Osteocyte (in vitro differentiated cells): Measurements from ENCODE around the gene PPP2R2B. TPM values are rescaled to one million over a fixed set of nuclear protein-coding genes. Genes with fewer than 3 reads are reported as not detected.

ENCODE experiments used
- DNase-seq: peaks from one replicate; pipeline ENCODE4 v3.0.0; 2021; ENCODE audit warnings: mixed read lengths; ENCODE audit not compliant: unreplicated experiment; ENCODE audit errors: extremely low spot score
- H3K27ac Mint-ChIP-seq: one replicate; pipeline ENCODE4 v1.8.0; 2021; ENCODE audit warnings: mild to moderate bottlenecking, mixed read lengths; ENCODE audit not compliant: unreplicated experiment
- H3K27me3 Mint-ChIP-seq: one replicate; pipeline ENCODE4 v1.8.0; 2021; ENCODE audit warnings: mixed read lengths; ENCODE audit not compliant: unreplicated experiment
- H3K36me3 Mint-ChIP-seq: one replicate; pipeline ENCODE4 v1.8.0; 2021; ENCODE audit warnings: mixed read lengths; ENCODE audit not compliant: unreplicated experiment
- H3K4me1 Mint-ChIP-seq: one replicate; pipeline ENCODE4 v1.8.0; 2021; ENCODE audit warnings: mixed read lengths; ENCODE audit not compliant: unreplicated experiment
- H3K4me3 Mint-ChIP-seq: one replicate; pipeline ENCODE4 v1.8.0; 2021; ENCODE audit warnings: mild to moderate bottlenecking, moderate library complexity, mixed read lengths; ENCODE audit not compliant: unreplicated experiment
- H3K9me3 Mint-ChIP-seq: one replicate; pipeline ENCODE4 v1.8.0; 2021; ENCODE audit warnings: mixed read lengths; ENCODE audit not compliant: unreplicated experiment
- total RNA-seq: library from RNA; stranded (reverse); gene quantifications from 2 replicates; pipeline ENCODE4 v1.2.1, GENCODE V29; 2021
- TF ChIP-seq, protein P1 (sequence below): fragments of 200-600 bp; sonication (generic); IDR thresholded peaks from 2 replicates; pipeline ENCODE4 v1.5.0; 2021; ENCODE audit warnings: antibody characterized with exemption, mild to moderate bottlenecking, moderate library complexity

The PPP2R2B gene
- total RNA-seq, 1 donor from 2014 or later = not detected

DNA sequence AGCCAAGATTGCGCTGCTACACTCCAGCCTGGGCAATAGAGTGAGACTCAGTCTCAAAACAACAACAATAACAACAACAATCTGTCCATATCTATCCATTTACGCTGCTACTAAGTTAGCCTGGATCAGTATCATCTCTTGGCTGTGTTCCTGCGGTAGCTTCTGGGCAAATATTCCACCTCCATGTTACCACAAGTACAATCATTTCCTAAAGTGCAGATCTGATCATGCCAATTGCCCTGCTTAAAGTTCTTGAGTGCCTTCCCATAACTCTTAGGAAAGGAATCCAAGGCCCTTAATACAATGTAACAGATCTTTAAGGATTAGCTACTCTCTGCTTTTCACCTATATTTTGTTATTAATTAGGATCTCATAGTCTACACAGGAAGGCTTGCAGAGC is 15.4 kb upstream of the PPP2R2B start:
- no peaks in the 10 kb centered on the region for H3K36me3 Mint-ChIP-seq
- no peaks in the 10 kb centered on the region for H3K27me3 Mint-ChIP-seq
- peaks cover 4% of the 10 kb centered on the region for H3K9me3 Mint-ChIP-seq
- TF ChIP-seq, protein P1, sequence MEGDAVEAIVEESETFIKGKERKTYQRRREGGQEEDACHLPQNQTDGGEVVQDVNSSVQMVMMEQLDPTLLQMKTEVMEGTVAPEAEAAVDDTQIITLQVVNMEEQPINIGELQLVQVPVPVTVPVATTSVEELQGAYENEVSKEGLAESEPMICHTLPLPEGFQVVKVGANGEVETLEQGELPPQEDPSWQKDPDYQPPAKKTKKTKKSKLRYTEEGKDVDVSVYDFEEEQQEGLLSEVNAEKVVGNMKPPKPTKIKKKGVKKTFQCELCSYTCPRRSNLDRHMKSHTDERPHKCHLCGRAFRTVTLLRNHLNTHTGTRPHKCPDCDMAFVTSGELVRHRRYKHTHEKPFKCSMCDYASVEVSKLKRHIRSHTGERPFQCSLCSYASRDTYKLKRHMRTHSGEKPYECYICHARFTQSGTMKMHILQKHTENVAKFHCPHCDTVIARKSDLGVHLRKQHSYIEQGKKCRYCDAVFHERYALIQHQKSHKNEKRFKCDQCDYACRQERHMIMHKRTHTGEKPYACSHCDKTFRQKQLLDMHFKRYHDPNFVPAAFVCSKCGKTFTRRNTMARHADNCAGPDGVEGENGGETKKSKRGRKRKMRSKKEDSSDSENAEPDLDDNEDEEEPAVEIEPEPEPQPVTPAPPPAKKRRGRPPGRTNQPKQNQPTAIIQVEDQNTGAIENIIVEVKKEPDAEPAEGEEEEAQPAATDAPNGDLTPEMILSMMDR = no peak
- no peak for DNase-seq
- H3K27ac Mint-ChIP-seq = no peak overlapping the region
- no peak overlapping the region for H3K4me3 Mint-ChIP-seq
- H3K4me1 Mint-ChIP-seq = no peaks in the 10 kb centered on the region

DNA sequence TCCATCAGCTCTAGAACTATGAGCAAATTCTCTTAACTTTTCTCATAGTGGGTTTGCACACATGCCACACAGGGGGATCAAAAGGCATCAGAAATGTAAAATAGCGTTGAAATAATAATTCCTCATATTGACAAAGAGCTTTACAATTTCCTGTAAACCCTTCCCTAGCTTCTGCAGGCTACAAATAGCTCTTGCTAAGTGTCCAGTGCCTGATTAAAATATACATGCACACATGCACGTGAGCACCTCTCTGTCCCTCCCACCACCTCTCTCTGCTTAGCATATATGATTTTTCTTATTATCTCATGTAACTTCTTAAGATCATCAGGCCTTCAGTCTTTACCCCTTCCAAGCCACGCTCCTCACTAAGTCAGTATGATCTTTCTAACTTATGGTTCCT is 13.7 kb upstream of the PPP2R2B start:
- DNase-seq = no peak
- H3K27me3 Mint-ChIP-seq = peaks cover 3% of the 10 kb centered on the region
- TF ChIP-seq, protein P1 = no peak
- no peak overlapping the region for H3K4me3 Mint-ChIP-seq
- H3K27ac Mint-ChIP-seq = no peak overlapping the region
- no peaks in the 10 kb centered on the region for H3K36me3 Mint-ChIP-seq
- H3K4me1 Mint-ChIP-seq = no peaks in the 10 kb centered on the region
- peaks cover under 1% of the 10 kb centered on the region for H3K9me3 Mint-ChIP-seq

DNA sequence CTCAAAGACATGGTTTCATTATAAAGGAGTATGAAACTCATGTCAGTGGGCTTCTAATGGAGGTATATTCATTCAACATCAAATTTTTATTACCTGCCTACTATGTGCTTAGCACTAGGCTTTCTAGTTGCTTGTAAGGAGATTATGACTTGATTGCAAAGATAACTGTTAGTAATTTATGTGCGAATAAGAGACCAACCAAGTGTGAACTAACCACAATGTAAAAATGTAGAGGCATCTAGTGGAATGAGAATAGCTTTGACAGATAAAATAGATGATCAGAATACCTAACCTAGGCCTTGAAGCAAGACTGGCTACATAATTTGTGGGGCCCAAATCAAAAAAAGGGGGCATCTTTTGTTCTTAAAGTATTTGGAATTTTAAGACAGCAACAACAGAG is 13.0 kb upstream of the PPP2R2B start:
- H3K27me3 Mint-ChIP-seq = peaks cover 3% of the 10 kb centered on the region
- TF ChIP-seq, protein P1 = no peak
- no peaks in the 10 kb centered on the region for H3K4me1 Mint-ChIP-seq
- no peak for DNase-seq
- H3K36me3 Mint-ChIP-seq = no peaks in the 10 kb centered on the region
- H3K9me3 Mint-ChIP-seq = no peaks in the 10 kb centered on the region
- H3K27ac Mint-ChIP-seq = no peak overlapping the region
- no peak overlapping the region for H3K4me3 Mint-ChIP-seq

DNA sequence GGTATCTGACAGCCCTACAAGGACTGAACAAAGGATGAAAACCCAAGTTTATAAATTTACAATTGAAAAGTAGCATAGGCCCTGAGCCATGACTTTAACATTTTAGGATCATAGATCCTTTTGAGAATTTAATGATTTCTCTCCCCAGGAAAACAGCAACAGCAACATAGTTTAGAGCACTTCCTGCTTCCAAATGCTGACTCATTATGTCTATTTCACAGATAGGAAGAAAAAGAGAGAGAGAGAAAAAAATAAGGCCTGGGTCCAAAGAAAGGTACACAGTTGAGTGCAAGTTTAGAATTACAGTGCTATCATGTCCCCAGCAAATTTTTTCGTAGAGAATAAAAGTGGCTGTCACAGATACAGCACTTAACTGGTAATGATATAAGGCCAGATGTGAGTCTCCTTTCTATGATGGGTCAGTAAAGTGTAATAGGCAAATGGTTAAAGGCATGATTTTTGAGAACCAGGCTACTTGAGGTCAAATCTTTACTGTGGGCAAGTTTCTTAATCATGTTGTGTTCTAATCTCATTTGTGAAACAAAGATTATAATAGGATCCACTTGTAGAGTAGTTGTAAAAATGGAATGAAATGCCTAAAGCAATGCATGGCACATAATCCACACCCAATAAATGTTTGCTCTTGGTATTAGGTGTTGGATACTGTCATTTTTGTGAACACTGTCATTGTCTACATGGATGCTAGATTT is 12.3 kb upstream of the PPP2R2B start:
- no peaks in the 10 kb centered on the region for H3K9me3 Mint-ChIP-seq
- DNase-seq = no peak
- TF ChIP-seq, protein P1 = no peak
- no peaks in the 10 kb centered on the region for H3K36me3 Mint-ChIP-seq
- H3K4me1 Mint-ChIP-seq = no peaks in the 10 kb centered on the region
- H3K4me3 Mint-ChIP-seq = no peak overlapping the region
- no peak overlapping the region for H3K27ac Mint-ChIP-seq
- peaks cover 3% of the 10 kb centered on the region for H3K27me3 Mint-ChIP-seq

DNA sequence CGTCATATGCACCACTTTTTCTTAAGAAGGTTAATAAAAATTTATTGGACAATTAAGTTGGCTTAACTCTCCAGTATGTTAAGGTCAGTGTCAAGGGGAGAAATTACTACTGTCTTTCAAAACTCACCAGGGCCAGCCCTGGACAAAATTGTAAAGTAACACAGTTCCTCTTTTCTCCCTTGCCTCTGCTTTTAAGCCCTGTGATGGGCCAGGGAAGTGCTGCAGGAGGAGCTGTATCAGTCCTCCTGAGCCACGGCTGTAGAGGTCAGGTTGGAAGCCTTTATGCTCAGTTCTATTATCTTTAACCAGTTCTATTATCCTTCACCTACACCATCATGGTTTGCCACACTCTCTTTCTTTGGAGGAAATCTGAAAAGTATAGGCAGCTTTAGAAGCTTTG is 11.5 kb upstream of the PPP2R2B start:
- no peak overlapping the region for H3K27ac Mint-ChIP-seq

More for the DNA sequence above, 11.5 kb upstream of the PPP2R2B start:
- no peak for DNase-seq
- Mint-ChIP-seq H3K4me1 (no peaks in the 10 kb centered on the region), H3K27me3 (peaks cover 3% of the 10 kb centered on the region), H3K9me3 (no peaks in the 10 kb centered on the region), H3K36me3 (no peaks in the 10 kb centered on the region), H3K4me3 (no peak overlapping the region)
- TF ChIP-seq, protein P1 = no peak
